NCI-H1092 (cell line): Measurements from ENCODE around the gene SKAP1.
A peak's percentile ranks its signal among the peaks of the same experiment; 100 is the strongest.

Source experiments
- DNase-seq: peaks from one replicate; lab custom pipeline; 2025; lab: John Stamatoyannopoulos, UW

The SKAP1 gene

DNA sequence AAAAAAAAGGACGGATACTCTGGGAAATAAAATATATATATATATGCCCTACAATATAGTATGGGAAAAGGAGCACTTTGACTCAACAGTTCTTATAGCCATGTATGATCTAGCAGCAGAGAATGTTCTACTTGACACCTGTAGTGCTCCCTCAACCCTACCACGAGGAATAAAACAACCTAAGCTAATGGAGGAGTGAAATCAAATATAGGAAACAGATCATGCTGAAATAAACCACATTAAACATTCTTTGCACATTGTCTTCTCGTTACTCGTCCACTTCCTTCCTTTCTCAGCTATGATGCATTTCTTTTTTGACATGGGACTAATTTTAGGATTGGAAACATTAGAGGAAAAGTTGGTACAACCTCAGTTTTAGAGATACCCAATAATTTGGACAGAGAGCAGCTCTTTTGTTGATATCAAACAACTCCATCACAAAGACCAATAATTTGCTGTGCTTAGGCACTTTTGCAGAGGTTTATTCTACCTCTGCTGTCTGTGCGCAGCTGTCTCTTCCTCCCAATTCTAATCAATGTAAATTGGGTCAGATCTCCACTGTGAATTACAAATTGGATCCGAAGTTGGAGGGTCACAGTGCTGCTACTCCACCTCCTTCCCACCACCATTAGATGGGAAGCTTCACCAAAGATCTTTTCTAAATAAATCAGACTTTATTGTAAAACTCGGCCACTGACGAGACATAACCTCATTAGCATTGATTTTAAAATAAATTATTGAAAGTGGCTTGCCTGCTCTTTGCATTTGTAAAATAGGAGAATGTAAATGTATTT lies 256.6 kb downstream of the SKAP1 start:
- DNase-seq, result no peak

DNA sequence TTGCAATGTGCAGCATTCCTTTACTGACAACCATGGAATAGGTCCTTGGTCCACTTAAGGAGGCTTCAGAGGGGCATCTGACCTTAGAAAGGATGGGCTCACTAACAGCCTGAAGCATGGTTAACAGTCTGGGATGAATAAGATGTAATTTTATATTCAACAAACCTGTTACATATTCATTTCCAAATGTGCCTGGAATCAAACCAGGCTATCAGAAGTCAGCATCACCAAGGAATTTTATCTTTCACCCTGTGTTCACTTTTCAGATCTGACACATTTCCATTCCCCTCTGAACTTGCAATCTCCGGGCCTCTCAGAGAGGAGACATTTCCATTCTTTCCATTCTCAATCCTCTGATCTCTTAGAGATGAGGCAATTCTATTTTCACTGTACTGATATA lies 260.1 kb downstream of the SKAP1 start:
- no peak for DNase-seq

DNA sequence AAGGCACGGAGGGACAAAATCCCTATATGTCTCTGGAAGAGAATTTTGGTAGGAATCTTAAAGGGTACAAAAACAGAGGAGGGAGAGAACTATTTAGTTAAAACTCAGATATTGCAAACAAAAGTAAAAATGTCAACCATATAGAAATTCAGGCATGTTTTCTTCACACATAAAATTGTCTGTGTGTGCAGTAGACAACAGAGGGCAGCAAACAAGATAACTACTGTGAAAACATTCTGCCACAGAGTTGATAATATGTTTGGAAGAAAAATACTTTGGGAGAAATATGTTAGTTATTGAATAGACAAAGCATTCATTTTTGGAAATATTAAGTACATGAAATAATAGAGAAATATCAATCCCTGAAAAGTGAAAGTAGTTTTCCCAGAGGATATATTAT lies 266.2 kb downstream of the SKAP1 start:
- DNase-seq, result no peak

DNA sequence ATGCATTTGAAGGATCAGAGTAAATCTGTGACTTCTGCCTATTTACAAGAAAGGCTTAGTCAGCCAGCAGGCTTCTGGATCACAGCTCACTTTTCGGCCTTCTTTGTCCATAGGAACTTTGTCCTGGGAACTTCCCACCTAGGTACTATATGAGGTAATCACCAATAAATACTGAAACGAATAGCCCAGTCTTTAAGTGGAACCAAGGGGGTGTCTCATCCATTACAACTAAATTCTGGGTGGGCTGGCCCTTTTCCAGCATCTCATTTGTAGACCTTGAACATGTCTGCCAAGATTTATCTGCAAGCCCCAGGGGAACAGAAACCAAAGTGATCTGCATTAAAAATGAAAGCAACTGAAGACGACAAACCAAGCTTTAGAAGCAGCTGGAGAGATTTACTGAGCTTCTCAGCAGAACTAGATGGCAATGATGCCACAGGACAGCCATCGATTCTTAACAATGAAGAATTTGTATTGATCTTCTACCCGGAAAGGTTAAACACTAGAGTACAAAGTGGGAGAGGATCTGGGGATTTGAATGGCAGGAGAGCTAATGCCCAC lies 267.0 kb downstream of the SKAP1 start:
- peak; percentile 52 for DNase-seq

DNA sequence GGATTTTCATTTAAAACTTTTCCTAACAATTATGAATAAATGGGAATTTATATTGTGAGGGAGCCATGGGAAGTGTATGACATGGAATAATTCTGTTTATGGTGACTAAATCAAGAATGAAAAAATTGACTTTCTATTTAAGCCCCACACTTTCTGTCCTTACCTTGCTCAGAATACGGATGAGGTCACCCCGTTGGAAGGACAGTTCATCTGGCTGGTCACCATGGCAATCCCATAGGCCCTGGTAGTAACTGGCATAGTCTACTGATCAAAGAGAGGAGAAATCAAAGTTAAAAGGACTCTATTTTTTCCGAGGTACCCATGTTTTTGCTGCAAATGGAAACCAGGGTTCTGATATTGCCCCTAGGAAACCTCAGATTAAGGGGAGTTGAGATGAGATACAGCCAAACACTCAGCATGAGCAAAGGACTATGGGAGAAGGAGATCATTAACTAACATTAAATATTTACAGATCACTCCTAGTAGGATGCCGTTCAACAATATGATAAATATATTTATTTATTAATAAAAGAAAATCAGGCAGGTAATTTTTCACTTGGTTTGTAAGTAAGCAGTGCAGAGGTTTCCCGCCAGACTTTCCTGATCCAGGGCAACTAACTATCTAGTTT lies 267.6 kb downstream of the SKAP1 start:
- DNase-seq, result no peak

DNA sequence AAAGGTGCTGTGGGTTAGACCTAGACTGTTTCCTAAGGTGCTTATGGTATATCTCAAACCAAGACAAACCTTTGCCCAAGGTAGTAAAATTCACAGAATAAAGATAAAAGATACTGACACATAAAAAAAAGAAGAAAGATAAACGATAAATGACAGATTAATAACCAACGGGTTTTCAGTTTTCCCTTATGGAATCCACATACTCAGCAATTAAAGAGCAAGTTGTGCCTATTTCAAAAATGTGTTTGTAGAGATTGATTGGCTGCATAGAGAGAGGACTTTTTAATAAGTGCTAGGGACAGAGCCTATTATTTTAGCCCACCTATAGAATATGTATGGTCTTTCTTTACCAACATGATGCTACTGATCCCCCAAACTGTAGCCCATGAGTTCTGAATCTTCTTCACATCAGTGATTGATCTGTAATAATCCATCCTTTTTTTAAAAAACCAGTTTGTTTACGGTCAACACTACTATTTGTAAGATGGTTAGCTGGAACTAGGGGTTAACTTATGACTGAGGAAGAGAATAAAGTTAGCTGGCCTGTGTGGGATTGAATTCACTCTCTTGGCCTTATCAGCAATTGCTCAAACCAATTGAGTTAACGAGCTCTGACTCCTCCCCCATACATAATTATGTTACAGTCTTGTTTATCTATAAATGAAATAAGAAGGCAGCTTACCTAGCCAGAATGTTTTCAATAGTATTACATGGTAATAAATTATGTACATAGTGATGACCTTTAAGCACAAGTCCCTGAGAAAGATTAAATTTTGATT lies 268.7 kb downstream of the SKAP1 start:
- DNase-seq, result no peak

DNA sequence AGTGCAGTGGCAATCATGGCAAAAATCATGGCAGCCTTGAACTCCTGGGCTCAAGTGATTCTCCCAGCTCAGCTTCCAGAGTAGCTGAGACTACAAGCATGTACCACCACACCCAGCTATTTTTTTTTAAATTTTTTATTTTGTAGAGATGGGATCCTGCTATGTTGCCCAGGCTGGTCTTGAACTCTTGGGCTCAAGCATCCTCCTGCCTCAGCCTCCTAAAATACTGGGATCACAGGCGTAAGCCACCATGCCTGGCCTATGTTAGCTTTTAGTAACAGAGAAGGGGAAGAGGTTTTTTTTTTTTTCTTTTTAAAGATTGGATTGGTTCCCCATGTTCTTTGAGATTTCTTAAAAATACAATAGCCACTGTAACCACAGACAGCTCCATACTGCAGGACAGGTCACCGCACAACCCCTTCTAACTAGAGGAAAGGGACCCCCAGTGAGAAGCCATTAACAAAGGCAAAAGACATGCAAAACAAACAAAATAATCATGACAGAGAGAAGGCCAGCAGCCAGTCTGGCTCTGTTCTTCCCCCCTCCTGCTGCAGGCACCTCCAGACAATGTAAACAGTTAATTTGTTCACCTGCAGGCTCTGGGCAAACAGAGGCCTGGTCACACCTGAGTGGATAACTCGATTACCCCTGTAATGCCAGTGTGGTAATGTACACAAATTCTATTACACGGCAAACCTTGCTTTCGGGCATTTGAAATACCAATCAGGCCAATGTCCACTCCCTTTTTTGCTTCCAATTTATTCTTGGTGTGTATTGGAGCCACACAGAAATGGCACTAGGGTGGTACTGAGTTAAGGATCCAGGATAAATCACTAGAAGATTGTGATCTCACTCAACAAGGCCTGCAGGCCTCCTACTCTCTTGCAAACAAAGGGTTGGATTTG lies 269.6 kb downstream of the SKAP1 start:
- DNase-seq, result peak; percentile 86

DNA sequence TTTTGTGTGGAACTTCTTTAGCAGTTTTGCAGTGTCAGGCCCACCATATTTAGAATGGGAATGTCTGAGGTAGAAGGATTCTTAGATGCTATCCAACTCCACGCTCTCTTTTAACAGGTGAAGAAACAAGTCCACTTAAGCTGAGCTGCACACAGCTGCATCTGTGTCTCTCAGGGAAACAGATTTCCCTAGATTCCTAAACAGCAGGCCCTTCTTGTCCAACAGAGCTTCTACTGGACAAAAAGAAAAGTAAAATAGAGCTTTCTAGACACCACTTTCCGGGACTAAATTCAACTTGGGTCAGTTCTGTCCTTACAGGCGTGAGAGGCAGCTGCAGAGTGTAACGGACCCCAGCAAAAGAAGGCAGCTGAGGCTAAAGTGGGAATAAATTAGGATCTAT lies 270.8 kb downstream of the SKAP1 start:
- DNase-seq, result no peak

DNA sequence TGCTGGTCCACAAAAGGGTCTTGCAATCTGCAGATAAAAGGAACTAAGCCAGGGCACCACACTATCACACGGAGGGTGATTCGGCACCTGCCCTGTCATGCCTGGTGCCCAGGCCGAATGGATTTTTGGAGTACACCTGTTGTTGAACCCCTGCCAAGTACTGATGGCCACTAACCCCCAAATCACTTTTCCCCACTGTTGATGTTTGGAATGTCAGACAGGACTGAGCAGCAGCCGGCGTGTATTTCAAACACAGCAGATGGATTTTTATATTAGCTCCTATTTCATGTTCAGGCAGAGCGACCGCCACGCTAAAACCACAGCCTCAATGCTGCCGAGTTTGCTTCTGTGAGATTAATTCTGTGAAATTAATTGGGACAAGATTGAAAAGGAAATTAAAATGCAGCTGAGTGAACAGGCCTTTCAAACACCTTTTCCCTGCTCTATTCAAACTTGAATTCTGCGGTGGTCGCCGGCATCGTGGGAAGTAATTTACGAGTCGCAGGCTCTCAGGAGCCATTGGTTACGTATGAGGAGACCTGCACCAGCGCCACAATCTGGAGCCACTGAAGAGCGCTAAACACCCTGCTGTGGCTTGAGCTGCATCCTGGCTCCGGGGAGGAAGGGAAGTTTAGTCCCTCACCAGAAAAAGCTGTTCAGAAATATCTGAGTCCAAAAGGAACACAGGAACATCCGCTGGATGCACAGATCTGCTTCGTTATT lies 274.0 kb downstream of the SKAP1 start:
- peak; percentile 58 for DNase-seq

DNA sequence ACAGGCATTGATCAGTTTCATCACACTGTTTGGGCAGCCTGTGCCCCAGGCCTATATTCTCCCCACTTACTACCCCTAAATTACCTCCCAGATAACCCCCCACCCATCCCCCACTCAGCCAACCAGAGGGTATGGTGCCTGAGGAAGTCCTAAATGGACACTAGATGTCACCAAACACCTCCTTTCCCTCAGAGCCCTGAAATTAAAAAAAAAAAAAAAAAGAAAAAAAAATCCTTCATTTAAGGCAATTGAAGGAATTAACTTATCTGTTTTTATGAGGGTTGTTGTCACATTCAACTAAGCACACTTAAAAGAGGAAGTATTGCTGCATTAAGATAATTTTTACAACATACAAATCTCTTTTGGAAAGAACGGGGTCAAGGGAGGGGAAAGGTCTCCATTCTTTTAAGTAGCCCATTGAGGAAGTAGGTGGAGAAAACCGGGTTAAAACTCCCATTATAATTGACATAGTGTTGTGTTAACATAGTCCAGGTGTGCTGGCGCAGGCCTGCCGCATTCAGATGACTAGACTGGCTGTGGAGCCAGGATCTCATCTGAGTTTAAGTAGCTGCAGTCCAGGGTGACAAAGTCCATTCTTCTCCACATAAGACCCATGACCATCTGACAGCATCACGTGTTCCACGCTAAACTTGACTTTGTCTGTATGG lies 276.2 kb downstream of the SKAP1 start:
- DNase-seq, result peak; percentile 46

DNA sequence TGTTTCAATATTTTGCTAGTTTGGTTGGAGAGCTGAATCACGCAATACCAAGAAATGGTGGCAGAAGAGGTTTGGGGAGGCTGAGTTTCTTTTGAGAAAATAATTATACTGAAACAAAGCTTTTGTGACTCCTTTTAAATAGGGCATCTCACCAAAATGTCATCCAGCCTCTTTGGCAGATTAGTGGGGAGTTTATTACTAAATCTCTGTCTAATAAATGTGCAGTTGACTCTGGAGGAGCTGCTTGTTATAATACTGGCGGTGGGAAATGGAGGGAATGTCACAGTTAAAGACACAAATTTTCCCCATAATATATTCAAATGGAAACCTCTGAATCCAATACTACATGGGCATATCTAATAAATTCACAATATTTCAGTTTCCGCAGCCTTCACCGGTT lies 277.7 kb downstream of the SKAP1 start:
- DNase-seq, result no peak

DNA sequence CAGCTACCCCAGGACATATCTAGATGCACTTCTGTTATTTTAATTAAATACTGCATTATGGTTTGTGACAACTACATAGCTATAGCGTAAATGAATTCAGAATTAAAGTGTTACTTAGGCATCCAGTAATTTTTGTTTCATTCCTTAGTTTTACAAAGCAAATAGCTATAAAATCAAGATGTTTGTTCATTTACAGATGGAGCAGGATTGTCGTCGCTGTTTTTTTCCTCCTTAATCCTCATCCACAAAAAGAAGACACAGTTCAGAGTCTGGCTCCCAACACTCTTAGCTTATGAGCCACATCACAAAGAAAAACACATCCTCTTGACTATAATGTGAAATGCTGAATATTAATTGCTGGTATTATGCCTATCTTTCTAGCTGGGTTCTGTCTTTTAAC lies 278.8 kb downstream of the SKAP1 start:
- no peak for DNase-seq

DNA sequence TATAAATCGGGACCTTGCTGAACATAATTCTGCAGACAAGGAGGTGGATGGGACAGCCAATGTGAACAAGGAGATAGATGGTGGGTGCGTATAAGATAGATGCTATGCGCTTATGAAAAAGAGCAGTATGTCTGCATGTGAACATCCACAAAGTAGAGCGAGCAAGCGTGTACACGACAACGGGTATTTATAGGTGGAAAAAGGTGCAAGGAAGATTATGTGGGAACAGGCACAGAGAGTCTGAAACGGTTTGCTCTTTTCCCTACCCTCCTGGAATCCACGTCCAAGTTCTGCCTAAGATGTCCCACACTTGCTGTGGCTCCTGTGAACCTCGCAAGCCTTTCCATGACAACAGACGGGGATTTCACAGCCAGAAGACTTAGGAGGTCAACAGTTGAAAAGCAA lies 279.4 kb downstream of the SKAP1 start:
- DNase-seq, result no peak

DNA sequence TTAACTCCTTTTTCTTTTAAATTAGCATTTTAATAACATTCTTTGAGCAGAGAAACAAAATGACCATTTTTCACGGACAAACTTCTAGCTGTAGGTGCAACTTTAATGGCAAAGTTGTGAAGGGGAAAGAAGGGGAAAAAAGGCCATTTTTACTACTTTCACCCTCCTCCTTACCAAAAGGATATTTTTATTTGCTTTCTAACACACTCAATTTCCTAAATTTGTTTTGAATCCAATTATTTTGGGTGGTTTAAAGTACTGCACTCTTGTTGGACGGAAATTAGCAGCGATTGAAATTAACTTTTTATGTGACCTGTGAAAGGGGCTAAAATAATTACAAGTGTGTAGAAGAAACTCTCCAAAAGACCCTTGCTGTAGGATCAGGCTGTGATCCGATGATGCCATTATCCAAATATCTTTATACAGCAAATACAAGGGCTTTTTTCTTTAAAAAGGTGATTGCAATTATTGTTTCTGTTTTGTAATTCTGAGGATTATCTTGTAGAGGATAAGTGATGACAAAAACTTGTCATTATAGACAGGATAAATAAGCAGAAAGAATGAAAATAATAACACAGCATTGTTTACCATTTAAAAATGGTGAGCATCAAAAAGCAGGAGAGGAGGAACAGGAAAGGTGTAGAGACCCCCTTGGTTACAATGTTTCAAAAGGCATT lies 280.1 kb downstream of the SKAP1 start:
- no peak for DNase-seq

DNA sequence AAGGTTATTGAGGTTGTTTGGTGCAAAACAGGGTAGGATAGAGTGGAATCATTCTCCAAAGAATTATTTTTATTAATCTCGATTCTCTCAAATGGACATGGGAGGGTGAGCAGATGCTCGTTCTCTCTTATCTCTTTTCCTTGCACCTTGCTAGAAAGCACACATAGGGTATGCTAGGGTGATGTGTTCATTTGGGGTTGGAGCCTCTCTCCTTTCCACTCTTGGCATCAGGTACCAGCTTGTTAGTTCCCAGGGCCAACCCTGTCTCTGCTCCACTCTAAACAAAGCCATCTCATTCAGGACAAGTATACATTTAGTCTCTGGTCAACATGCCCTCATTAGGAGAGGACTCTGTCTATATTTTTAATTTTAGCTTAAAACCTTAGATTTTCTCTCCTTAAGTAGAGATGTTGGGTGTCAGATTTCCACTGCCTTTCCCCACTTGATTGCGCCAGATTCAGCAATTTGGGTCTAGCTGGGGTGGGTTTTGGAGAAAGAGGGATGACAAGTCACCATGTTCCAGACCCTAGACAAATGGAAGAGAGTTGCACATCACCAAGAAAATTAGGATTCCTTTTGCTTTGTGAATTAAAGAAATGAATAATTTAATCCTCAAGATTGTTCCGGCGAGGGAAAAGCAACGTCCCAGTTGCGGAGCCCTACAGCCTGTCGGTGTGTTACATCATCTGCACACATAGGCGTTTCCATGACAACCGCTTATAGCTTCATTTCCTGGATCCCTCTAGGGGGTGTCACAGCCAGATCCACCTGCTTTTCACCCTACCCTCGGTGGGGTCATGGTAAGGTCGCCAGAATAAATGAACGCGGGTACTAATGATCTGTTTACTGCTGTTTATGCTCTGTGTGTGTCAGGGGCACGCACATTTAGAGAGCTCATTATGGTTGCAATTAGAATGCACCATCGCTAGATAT lies 280.9 kb downstream of the SKAP1 start:
- peak; percentile 96 for DNase-seq

DNA sequence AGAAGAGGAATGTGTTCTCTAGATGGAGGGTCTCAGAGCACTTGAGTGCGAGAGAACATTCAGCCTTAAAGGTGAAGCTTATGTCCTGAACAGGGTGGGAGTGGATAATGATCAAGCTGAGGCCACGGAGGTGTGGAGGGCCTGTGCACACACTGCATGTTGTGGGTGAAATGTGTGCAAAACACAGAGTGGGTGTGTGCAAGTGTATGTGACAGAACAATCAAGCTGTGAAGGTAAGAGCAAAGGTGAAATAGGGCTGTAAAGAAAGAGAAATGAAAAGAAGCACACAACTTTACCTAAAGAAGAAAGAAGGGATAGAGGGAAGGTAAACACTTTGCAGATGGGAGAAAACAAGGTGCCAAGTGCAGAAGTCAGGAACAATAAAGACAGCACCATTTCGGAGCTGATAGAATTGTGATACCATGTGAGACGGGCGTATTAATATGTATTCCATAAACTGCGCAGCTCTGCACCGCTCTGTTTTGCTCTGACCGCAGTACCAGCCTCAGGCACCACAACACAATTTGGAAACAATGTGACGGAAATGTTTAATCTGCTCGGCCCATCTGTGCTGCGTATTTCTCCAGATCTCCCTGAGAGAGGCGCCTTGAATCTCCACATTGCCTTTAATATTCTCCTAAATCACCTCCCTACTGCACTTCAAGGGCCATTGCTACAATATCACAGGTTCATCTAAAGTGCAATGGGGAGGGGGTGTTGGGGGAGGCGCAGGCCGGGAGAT lies 281.8 kb downstream of the SKAP1 start:
- DNase-seq, result peak; percentile 82

DNA sequence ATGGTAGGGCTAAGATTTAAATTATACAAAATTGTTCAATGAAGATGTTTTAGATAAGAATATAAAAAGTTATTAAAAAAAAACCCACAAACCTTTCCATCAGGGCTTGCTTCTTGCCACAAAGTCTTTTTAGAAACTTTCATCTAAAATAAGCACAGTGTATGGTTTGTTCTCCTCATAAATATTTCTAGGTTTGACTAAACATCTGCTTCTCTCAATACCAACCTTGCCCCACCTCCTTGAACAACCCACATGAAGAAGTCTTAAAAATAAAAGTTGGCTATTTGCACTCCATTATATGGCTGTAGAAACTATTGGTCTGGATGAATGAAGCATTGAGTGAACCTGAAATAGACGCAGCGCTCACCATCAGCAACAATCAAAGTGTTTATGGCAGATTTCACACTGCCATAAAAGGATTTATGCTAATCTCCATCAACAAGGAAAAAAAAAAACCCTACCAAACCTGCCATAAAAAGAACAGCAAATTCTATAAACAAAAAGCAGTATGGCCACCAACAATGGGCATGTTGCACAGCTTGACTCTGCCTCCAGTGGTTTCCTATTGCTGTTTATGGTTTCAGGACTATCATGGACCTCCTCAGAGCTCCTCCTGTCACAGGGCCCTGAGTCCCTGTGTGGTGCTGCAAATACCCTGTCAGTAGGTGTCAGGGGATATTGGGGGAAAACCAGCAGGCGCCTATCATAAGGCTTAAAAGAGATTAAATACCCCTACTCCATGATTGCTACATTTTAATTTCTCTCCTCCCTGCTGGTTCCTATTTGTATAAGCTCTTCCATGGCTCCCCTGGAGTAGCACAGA lies 284.8 kb downstream of the SKAP1 start:
- DNase-seq, result no peak
